Fibroblast of lung (primary cell): ENCODE measurements around the gene COX7A2.

ENCODE experiments used
- CTCF ChIP-seq, 2 donors: IDR thresholded peaks in 1 of 2; conservative IDR thresholded peaks in 1 of 2; 1 replicate in 1 of 2; 2 replicates in 1 of 2; pipeline ENCODE4 v1.5.1; 2011 to 2012; ENCODE audit warnings: low read length in 2 of 2, control low read depth in 1 of 2, inconsistent platforms in 1 of 2, low read depth in 1 of 2, mild to moderate bottlenecking in 1 of 2
- EZH2 ChIP-seq: IDR thresholded peaks from 2 replicates; pipeline ENCODE4 v1.5.1; 2012; ENCODE audit warnings: low read length, control low read depth, mild to moderate bottlenecking; ENCODE audit errors: missing control alignments

DNA sequence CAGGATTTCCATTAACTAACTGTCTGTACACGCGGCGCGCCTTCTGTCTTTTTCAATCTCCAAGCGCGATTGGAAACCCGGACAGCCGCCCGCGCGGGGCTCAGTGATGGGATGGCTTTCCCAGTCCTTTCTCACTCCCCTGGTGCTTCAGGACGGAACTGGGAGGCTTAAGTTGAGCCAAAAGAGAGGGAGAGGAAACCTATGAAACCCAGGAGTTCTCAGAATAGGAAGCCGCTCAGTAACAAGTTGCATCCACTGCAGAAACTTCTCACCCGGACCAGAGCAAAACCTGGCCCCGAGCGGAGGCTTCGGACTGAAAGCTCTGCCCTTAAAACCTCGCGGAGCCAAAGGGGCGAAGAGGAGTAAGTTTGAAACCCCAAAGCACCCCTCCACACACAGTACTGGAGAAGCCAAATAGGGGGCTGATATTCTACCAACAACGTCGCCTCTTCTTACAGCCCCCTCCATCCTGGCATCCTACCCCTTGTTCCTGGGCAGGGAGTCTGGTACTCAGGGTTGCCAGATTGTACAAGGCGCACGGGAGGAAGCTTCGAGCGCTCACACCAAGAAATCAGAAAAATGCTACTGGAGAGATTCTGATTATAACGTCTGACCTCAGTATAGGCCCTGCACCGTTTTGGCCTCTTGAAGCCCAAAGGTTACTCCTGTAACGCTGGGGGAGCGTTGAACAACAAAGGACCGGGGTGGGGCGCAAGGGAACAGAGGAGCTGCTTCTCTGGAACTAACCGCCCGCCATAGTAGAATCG, 36.8 kb downstream of the COX7A2 start:
- TF ChIP-seq CTCF (conservative IDR thresholded peaks at IDR 0.05 in 1 of 2, IDR thresholded peaks at IDR 0.05 in 1 of 2; ENCODE audit: low read depth in 1 of 2, low read length in 2 of 2) (no peak), EZH2 (no peak)
